ENCODE results near the gene IRF9.

The IRF9 gene

GRCh38 chr14:24147761-24148428 lies 13.2 kb upstream of the IRF9 start:
- no peak for DNase-seq (ENCODE audit: low read depth)
- TF ChIP-seq CTCF (IDR thresholded peaks at IDR 0.05; ENCODE audit: control insufficient read depth, insufficient read depth, low read depth, low read length, missing control alignments) = no peak
- peak overlapping the region; percentile 93 for H3K4me3 ChIP-seq (ENCODE audit: control insufficient read depth, low read depth, low read length)

- no peak for DNase-seq (ENCODE audit: low read depth)
- H3K4me3 ChIP-seq (ENCODE audit: control insufficient read depth, low read depth, low read length) = no peak overlapping the region
- no peak for TF ChIP-seq CTCF (IDR thresholded peaks at IDR 0.05; ENCODE audit: control insufficient read depth, insufficient read depth, low read depth, low read length, missing control alignments)
These were observed 11.6 kb upstream of the IRF9 start for GRCh38 chr14:24149302-24149969.

GRCh38 chr14:24150061-24150460 lies 11.0 kb upstream of the IRF9 start:
- DNase-seq (ENCODE audit: low read depth) = no peak
- TF ChIP-seq CTCF (IDR thresholded peaks at IDR 0.05; ENCODE audit: control insufficient read depth, insufficient read depth, low read depth, low read length, missing control alignments) = no peak
- no peak overlapping the region for H3K4me3 ChIP-seq (ENCODE audit: control insufficient read depth, low read depth, low read length)

- H3K4me3 ChIP-seq (ENCODE audit: control insufficient read depth, low read depth, low read length) = no peak overlapping the region
- no peak for TF ChIP-seq CTCF (IDR thresholded peaks at IDR 0.05; ENCODE audit: control insufficient read depth, insufficient read depth, low read depth, low read length, missing control alignments)
- no peak for DNase-seq (ENCODE audit: low read depth)
These were observed 10.5 kb upstream of the IRF9 start for GRCh38 chr14:24150567-24150966.

- H3K4me3 ChIP-seq (ENCODE audit: control insufficient read depth, low read depth, low read length) = no peak overlapping the region
- no peak for TF ChIP-seq CTCF (IDR thresholded peaks at IDR 0.05; ENCODE audit: control insufficient read depth, insufficient read depth, low read depth, low read length, missing control alignments)
- DNase-seq (ENCODE audit: low read depth) = no peak
These were observed 10.1 kb upstream of the IRF9 start for GRCh38 chr14:24150993-24151392.

GRCh38 chr14:24151404-24152080 lies 9.5 kb upstream of the IRF9 start:
- H3K4me3 ChIP-seq (ENCODE audit: control insufficient read depth, low read depth, low read length) = no peak overlapping the region
- no peak for DNase-seq (ENCODE audit: low read depth)
- TF ChIP-seq CTCF (IDR thresholded peaks at IDR 0.05; ENCODE audit: control insufficient read depth, insufficient read depth, low read depth, low read length, missing control alignments) = no peak

All from AG09309 (cell line).